Fibroblast of mammary gland (primary cell): ENCODE data around the gene PAX7.

Experiments used
- DNase-seq: peaks from one replicate; pipeline ENCODE4 v3.0.0-alpha.2; 2010; ENCODE audit warnings: low read depth
- H3K4me3 ChIP-seq: 2 replicates; pipeline ENCODE4 v1.5.1; 2011; ENCODE audit warnings: low read depth, mild to moderate bottlenecking, low read length, moderate library complexity; ENCODE audit not compliant: control insufficient read depth
- TF ChIP-seq, protein P1 (sequence below): conservative IDR thresholded peaks from 2 replicates; pipeline ENCODE4 v1.5.1; 2011; ENCODE audit warnings: low read depth, low read length, inconsistent platforms; ENCODE audit not compliant: control insufficient read depth, insufficient read depth

The PAX7 gene

DNA sequence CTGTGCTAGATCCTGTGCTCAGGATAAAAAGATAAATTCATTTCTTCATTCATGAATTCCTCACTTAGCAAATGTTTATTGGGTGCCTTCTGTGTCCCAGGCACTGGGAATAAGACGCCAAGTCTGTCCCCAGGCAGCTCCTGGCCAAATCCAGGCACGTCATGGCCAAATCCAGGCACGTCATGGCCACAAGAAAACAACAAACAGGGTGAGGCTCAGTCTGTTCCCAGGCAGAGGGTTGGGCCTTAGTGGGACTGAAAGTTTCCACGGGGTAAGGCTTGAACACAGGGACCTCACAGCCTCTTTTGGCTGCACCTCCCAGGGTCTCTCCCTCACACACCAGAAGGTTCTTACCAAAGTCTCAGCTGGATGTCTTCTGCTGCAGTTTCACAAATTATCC lies 95.7 kb downstream of the PAX7 start:
- no peak overlapping the region for H3K4me3 ChIP-seq
- DNase-seq = no peak
- TF ChIP-seq, protein P1, sequence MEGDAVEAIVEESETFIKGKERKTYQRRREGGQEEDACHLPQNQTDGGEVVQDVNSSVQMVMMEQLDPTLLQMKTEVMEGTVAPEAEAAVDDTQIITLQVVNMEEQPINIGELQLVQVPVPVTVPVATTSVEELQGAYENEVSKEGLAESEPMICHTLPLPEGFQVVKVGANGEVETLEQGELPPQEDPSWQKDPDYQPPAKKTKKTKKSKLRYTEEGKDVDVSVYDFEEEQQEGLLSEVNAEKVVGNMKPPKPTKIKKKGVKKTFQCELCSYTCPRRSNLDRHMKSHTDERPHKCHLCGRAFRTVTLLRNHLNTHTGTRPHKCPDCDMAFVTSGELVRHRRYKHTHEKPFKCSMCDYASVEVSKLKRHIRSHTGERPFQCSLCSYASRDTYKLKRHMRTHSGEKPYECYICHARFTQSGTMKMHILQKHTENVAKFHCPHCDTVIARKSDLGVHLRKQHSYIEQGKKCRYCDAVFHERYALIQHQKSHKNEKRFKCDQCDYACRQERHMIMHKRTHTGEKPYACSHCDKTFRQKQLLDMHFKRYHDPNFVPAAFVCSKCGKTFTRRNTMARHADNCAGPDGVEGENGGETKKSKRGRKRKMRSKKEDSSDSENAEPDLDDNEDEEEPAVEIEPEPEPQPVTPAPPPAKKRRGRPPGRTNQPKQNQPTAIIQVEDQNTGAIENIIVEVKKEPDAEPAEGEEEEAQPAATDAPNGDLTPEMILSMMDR = no peak

DNA sequence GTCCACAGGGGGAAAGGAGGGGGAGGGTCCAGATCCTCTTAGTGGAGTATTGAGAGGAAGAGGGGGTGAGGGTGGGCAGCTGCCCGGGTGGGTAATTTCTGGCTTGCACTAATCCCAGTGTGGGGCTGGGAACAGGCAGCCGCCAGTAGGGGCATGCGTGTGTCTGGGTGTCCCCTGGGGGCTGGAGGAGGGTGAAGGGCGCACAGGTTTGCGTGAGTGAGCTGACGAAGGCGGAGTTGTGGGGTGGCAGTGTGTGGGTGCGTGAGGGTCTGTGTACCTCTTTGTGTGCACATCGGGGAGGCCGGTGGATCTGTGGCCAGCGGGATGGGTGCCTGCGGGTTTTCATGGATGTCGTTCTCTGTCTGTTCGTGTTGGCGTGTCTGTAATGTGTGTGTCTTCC lies 97.3 kb downstream of the PAX7 start:
- TF ChIP-seq, protein P1 = no peak
- DNase-seq = no peak
- H3K4me3 ChIP-seq = no peak overlapping the region

GRCh38 chr1:18730321-18730720 lies 99.7 kb downstream of the PAX7 start:
- DNase-seq = no peak
- TF ChIP-seq, protein P1 = no peak
- no peak overlapping the region for H3K4me3 ChIP-seq

DNA sequence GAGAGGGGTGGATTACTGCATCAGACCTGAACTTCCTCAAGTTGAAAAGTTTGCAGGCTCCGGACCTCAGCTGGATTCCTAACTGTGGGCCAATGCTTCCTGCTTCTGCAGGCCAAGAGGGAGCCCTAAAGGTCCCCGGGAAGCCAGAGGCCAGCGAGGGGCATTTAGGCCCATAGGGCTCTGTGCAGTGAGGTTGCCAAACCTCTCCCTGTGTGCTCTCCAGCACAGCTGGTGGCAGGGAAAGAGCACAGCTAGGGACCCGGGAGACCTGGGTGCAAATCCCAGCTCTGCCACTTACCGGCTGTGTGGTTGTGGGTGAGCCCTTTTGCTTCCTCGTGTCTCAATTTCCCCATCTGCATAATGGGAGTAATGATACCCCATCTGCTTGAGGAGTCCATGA lies 100.5 kb downstream of the PAX7 start:
- TF ChIP-seq, protein P1 = no peak
- DNase-seq = no peak
- H3K4me3 ChIP-seq = no peak overlapping the region

DNA sequence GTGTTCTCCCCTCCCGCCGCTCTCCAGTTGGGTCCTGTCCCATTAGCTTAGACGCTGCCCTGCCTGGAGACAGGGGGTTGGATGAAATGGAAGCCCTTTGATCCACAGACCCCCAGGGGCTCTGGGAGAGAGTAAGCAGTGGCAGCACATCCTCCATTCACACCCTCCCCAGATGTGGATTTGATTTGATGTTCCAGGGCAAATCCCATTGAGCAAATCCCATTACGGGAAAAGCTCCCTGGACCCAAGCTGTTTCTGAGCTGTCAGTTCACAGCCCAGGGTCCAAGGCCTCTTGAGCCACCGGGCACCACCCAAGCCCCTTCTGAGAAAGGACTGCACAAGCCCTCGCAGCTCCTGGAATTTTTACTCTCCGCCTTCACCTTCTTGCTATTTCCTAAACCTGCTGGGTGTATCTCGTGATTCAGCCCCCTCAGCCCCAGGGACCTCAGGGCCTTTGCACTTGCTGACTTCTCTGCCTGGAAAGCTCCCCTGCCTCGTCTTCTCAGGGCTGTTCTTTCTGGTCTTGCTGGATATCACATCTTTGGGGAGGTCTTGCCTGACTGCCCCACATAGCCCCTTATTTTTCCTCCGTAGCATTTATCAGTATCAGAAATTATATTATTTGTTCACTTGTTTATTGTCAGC lies 101.1 kb downstream of the PAX7 start:
- TF ChIP-seq, protein P1 = no peak
- H3K4me3 ChIP-seq = no peak overlapping the region
- DNase-seq = no peak

DNA sequence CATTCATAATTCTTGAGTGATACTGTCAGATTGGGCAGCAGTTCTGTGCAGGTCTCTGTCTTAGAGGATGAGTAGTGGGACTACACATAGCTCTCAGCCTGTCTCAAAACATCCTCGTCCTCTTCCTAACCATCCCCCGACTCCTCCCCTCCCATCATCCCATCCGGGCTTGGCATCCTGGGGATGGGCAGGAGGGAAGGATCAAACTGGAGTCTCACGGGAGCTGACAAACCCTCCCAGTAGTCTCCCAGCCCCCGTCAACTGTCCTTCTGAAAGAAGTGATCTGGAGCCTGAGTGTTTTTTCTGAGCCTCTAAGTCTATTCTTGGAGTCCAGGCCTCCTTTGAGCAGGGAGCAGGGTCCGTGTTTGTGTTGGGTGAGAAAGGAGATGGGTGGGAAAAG lies 102.0 kb downstream of the PAX7 start:
- H3K4me3 ChIP-seq = no peak overlapping the region
- DNase-seq = no peak
- TF ChIP-seq, protein P1 = no peak

DNA sequence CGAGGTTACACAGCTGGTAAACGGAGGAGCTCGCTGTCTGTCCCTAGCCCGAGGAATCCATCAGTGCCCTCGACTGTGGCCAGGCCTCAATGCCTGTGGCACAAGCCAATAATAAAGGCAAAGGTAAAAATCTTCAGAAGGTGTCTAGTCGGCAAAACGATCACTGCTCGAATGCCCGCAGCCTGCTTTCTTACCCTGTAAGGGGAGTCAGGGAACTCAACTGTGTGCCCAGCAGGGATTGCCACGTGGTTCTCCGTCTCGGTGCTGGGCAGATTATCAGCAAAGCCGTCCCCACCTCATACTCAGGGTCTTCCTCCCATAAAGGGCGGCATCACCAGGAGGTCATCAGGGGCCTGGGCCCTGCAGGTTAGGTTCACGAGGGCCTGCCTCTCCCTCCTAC lies 103.4 kb downstream of the PAX7 start:
- TF ChIP-seq, protein P1 = no peak
- no peak overlapping the region for H3K4me3 ChIP-seq
- no peak for DNase-seq
